DOHH2 (cell line): ENCODE data around the gene SLCO2A1.

Experiments used
- H3F3A ChIP-seq: fragments of 200-600 bp; sonication (generic), shearing (Covaris generic); 2 replicates; pipeline ENCODE4 v1.6.0; 2016; ENCODE audit warnings: antibody characterized with exemption, mild to moderate bottlenecking; ENCODE audit not compliant: control insufficient read depth, insufficient read depth
- H3K27ac ChIP-seq: fragments of 200-600 bp; sonication (generic); 2 replicates; pipeline ENCODE4 v1.5.1; 2014; ENCODE audit warnings: low read depth, mild to moderate bottlenecking, low read length, moderate library complexity
- H3K27me3 ChIP-seq: fragments of 200-600 bp; sonication (generic); 2 replicates; pipeline ENCODE4 v1.6.1; 2014; ENCODE audit warnings: mild to moderate bottlenecking, low read length, mixed read lengths; ENCODE audit not compliant: control insufficient read depth
- H3K36me3 ChIP-seq: fragments of 200-600 bp; sonication (generic); 2 replicates; pipeline ENCODE4 v1.6.1; 2014; ENCODE audit warnings: mild to moderate bottlenecking, low read length, moderate library complexity, mixed read lengths; ENCODE audit not compliant: control insufficient read depth
- H3K4me1 ChIP-seq: fragments of 200-600 bp; sonication (generic); 2 replicates; pipeline ENCODE4 v1.6.1; 2014; ENCODE audit warnings: mild to moderate bottlenecking, low read length, mixed read lengths; ENCODE audit not compliant: control insufficient read depth
- H3K4me2 ChIP-seq: fragments of 200-600 bp; sonication (generic); 2 replicates; pipeline ENCODE4 v1.6.0; 2014; ENCODE audit warnings: mild to moderate bottlenecking, low read length, moderate library complexity
- H3K4me3 ChIP-seq: fragments of 200-600 bp; sonication (generic); 2 replicates; pipeline ENCODE4 v1.5.1; 2014; ENCODE audit warnings: mild to moderate bottlenecking, low read length, mixed read lengths
- H3K79me2 ChIP-seq: fragments of 200-600 bp; sonication (generic); 2 replicates; pipeline ENCODE4 v1.6.1; 2014; ENCODE audit warnings: mild to moderate bottlenecking, low read length, mixed read lengths; ENCODE audit not compliant: control insufficient read depth
- H3K9me2 ChIP-seq: fragments of 200-600 bp; sonication (generic); replicated peaks from 2 replicates; pipeline ENCODE4 v1.6.1; 2014; ENCODE audit warnings: mild to moderate bottlenecking, low read length, mixed read lengths; ENCODE audit not compliant: control insufficient read depth
- H3K9me3 ChIP-seq: fragments of 200-600 bp; sonication (generic); 2 replicates; pipeline ENCODE4 v1.6.1; 2014; ENCODE audit warnings: antibody characterized with exemption, low read length, mixed read lengths; ENCODE audit not compliant: control insufficient read depth, insufficient read depth
- H4K20me1 ChIP-seq: fragments of 200-600 bp; sonication (generic); 2 replicates; pipeline ENCODE4 v1.6.0; 2014; ENCODE audit warnings: low read depth, mild to moderate bottlenecking, antibody characterized with exemption, low read length, moderate library complexity; ENCODE audit not compliant: control insufficient read depth, insufficient read depth
- CTCF ChIP-seq: fragments of 200-600 bp; sonication (generic); IDR thresholded peaks from one replicate; pipeline ENCODE4 v1.5.1; 2014; ENCODE audit warnings: antibody characterized with exemption, mild to moderate bottlenecking, low read depth, low read length; ENCODE audit not compliant: poor library complexity, severe bottlenecking
- EZH2phosphoT487 ChIP-seq: fragments of 200-600 bp; sonication (generic); IDR thresholded peaks from 2 replicates; pipeline ENCODE4 v1.6.1; 2017; ENCODE audit warnings: borderline replicate concordance, mild to moderate bottlenecking, antibody characterized with exemption, low read length, moderate library complexity, mixed read lengths

The SLCO2A1 gene

GRCh38 chr3:134048278-134048996 is 18.7 kb upstream of the SLCO2A1 start:
- TF ChIP-seq CTCF, result no peak
- TF ChIP-seq EZH2phosphoT487, result no peak
- no peaks in the 10 kb centered on the region for H3K79me2 ChIP-seq
- no peaks in the 10 kb centered on the region for H3K9me2 ChIP-seq
- no peaks in the 10 kb centered on the region for H3K4me1 ChIP-seq
- H3K4me2 ChIP-seq, result no peak overlapping the region
- H3K27me3 ChIP-seq, result no peaks in the 10 kb centered on the region
- no peaks in the 10 kb centered on the region for H3K36me3 ChIP-seq
- H3K4me3 ChIP-seq, result no peak overlapping the region
- H3K27ac ChIP-seq, result no peak overlapping the region
- H3K9me3 ChIP-seq, result peaks cover 13% of the 10 kb centered on the region
- H4K20me1 ChIP-seq, result no peaks in the 10 kb centered on the region
- H3F3A ChIP-seq, result no peaks in the 10 kb centered on the region

GRCh38 chr3:134044459-134044858 is 14.7 kb upstream of the SLCO2A1 start:
- Histone ChIP-seq H3K4me2 (no peak overlapping the region), H3K79me2 (no peaks in the 10 kb centered on the region), H3K9me2 (no peaks in the 10 kb centered on the region), H3K27ac (no peak overlapping the region), H3F3A (no peaks in the 10 kb centered on the region), H3K9me3 (peaks cover 23% of the 10 kb centered on the region), H4K20me1 (no peaks in the 10 kb centered on the region), H3K4me3 (no peak overlapping the region), H3K36me3 (no peaks in the 10 kb centered on the region), H3K27me3 (peaks cover 3% of the 10 kb centered on the region; the same call in 1 of the 2 replicates), H3K4me1 (no peaks in the 10 kb centered on the region)
- TF ChIP-seq EZH2phosphoT487 (no peak), CTCF (no peak)

- peaks cover 15% of the 10 kb centered on the region for H3K9me3 ChIP-seq
- no peaks in the 10 kb centered on the region for H3F3A ChIP-seq
- no peak overlapping the region for H3K4me3 ChIP-seq
- H3K4me2 ChIP-seq, result no peak overlapping the region
- TF ChIP-seq EZH2phosphoT487 (no peak), CTCF (no peak)
- H3K27ac ChIP-seq, result no peak overlapping the region
- H3K27me3 ChIP-seq, result peaks cover 3% of the 10 kb centered on the region; the same call in 1 of the 2 replicates
- no peaks in the 10 kb centered on the region for H3K9me2 ChIP-seq
- H3K79me2 ChIP-seq, result no peaks in the 10 kb centered on the region
- H4K20me1 ChIP-seq, result no peaks in the 10 kb centered on the region
- H3K36me3 ChIP-seq, result no peaks in the 10 kb centered on the region
- no peaks in the 10 kb centered on the region for H3K4me1 ChIP-seq
Measured at GRCh38 chr3:134040066-134040465, 10.3 kb upstream of the SLCO2A1 start.
